Stimulated activated CD8-positive, alpha-beta memory T cell treated with anti-CD3 and anti-CD28 coated beads, Interleukin-15, amount 100 ng/mL, for 1 hour (primary cell): Measurements from ENCODE around the gene SOX6.

Experiments used
- DNase-seq: peaks from one replicate; pipeline ENCODE4 v3.0.0-alpha.2; 2020; ENCODE audit warnings: low read depth

Gene SOX6

GRCh38 chr11:16186680-16187079, 169.7 kb downstream of the SOX6 start:
- no peak for DNase-seq

GRCh38 chr11:16185042-16185441, 171.3 kb downstream of the SOX6 start:
- DNase-seq = no peak

GRCh38 chr11:16184588-16184987, 171.8 kb downstream of the SOX6 start:
- no peak for DNase-seq

- DNase-seq = no peak
Measured at GRCh38 chr11:16182553-16182952, 173.8 kb downstream of the SOX6 start.

- DNase-seq = no peak
Measured at GRCh38 chr11:16180868-16181267, 175.5 kb downstream of the SOX6 start.

GRCh38 chr11:16179676-16180075, 176.7 kb downstream of the SOX6 start:
- DNase-seq = no peak

GRCh38 chr11:16178273-16178672, 178.1 kb downstream of the SOX6 start:
- DNase-seq = no peak

GRCh38 chr11:16177688-16178087, 178.7 kb downstream of the SOX6 start:
- no peak for DNase-seq

- no peak for DNase-seq
Measured at GRCh38 chr11:16173798-16174197, 182.5 kb downstream of the SOX6 start.

- DNase-seq = no peak
Measured at GRCh38 chr11:16171882-16172281, 184.5 kb downstream of the SOX6 start.

- no peak for DNase-seq
Measured at GRCh38 chr11:16169956-16170847, 186.1 kb downstream of the SOX6 start.

GRCh38 chr11:16169541-16169940, 186.8 kb downstream of the SOX6 start:
- no peak for DNase-seq

GRCh38 chr11:16167706-16168487, 188.4 kb downstream of the SOX6 start:
- DNase-seq = no peak

- no peak for DNase-seq
Measured at GRCh38 chr11:16166571-16166970, 189.8 kb downstream of the SOX6 start.

- DNase-seq = no peak
Measured at GRCh38 chr11:16160146-16160545, 196.2 kb downstream of the SOX6 start.

GRCh38 chr11:16158426-16158994, 197.8 kb downstream of the SOX6 start:
- no peak for DNase-seq

- DNase-seq = no peak
Measured at GRCh38 chr11:16157327-16157726, 199.0 kb downstream of the SOX6 start.

GRCh38 chr11:16155448-16155847, 200.9 kb downstream of the SOX6 start:
- DNase-seq = no peak

- no peak for DNase-seq
Measured at GRCh38 chr11:16154715-16155396, 201.5 kb downstream of the SOX6 start.

GRCh38 chr11:16153951-16154350, 202.4 kb downstream of the SOX6 start:
- DNase-seq = no peak

GRCh38 chr11:16151138-16151537, 205.2 kb downstream of the SOX6 start:
- DNase-seq = no peak

- DNase-seq = no peak
Measured at GRCh38 chr11:16149476-16149875, 206.9 kb downstream of the SOX6 start.
